Measurements from ENCODE around the gene TEX22.

The TEX22 gene

GRCh38 chr14:105398044-105398725 is at the start of gene TEX22:
Gene TEX22 (plus strand): TSS chr14:105398538. CDS start chr14:105399341, 803 bp downstream.
- H3K4me3 Mint-ChIP-seq, result peak within 1 kb of the TSS; percentile 91
- H3K9me3 Mint-ChIP-seq, result peaks cover 10% of the 10 kb centered on the region
- H3K27me3 Mint-ChIP-seq, result no peaks in the 10 kb centered on the region
- H3K27ac Mint-ChIP-seq, result peak within 1 kb of the TSS; percentile 94
- peaks cover 21% of the 10 kb centered on the region for H3K4me1 Mint-ChIP-seq
- peaks cover 12% of the 10 kb centered on the region for H3K36me3 Mint-ChIP-seq

GRCh38 chr14:105348945-105349699 is 49.2 kb upstream of the TEX22 start:
- Mint-ChIP-seq H3K36me3 (no peaks in the 10 kb centered on the region), H3K27ac (no peak overlapping the region), H3K27me3 (no peaks in the 10 kb centered on the region), H3K4me1 (peaks cover 3% of the 10 kb centered on the region), H3K4me3 (no peak overlapping the region), H3K9me3 (no peaks in the 10 kb centered on the region)

- no peak overlapping the region for H3K4me3 Mint-ChIP-seq
- H3K27me3 Mint-ChIP-seq, result no peaks in the 10 kb centered on the region
- H3K27ac Mint-ChIP-seq, result no peak overlapping the region
- no peaks in the 10 kb centered on the region for H3K9me3 Mint-ChIP-seq
- H3K4me1 Mint-ChIP-seq, result peaks cover 3% of the 10 kb centered on the region
- H3K36me3 Mint-ChIP-seq, result no peaks in the 10 kb centered on the region
Measured at GRCh38 chr14:105349992-105350391, 48.3 kb upstream of the TEX22 start.

- Mint-ChIP-seq H3K36me3 (no peaks in the 10 kb centered on the region), H3K27ac (peak overlapping the region; percentile 62), H3K27me3 (no peaks in the 10 kb centered on the region), H3K4me3 (no peak overlapping the region), H3K9me3 (no peaks in the 10 kb centered on the region), H3K4me1 (peaks cover 3% of the 10 kb centered on the region)
Measured at GRCh38 chr14:105350450-105351244, 47.7 kb upstream of the TEX22 start.

GRCh38 chr14:105351410-105351809 is 46.9 kb upstream of the TEX22 start:
- no peaks in the 10 kb centered on the region for H3K9me3 Mint-ChIP-seq
- H3K27ac Mint-ChIP-seq, result no peak overlapping the region
- H3K4me3 Mint-ChIP-seq, result no peak overlapping the region
- H3K27me3 Mint-ChIP-seq, result no peaks in the 10 kb centered on the region
- H3K36me3 Mint-ChIP-seq, result no peaks in the 10 kb centered on the region
- H3K4me1 Mint-ChIP-seq, result peaks cover 3% of the 10 kb centered on the region

GRCh38 chr14:105351920-105352851 is 46.2 kb upstream of the TEX22 start:
- Mint-ChIP-seq H3K27ac (peak overlapping the region; percentile 17), H3K4me1 (peaks cover 3% of the 10 kb centered on the region), H3K4me3 (no peak overlapping the region)

GRCh38 chr14:105353136-105353535 is 45.2 kb upstream of the TEX22 start:
- Mint-ChIP-seq H3K9me3 (no peaks in the 10 kb centered on the region), H3K27ac (no peak overlapping the region), H3K4me3 (no peak overlapping the region), H3K36me3 (no peaks in the 10 kb centered on the region), H3K4me1 (peaks cover 3% of the 10 kb centered on the region), H3K27me3 (no peaks in the 10 kb centered on the region)

More at GRCh38 chr14:105351920-105352851, 46.2 kb upstream of the TEX22 start:
- H3K9me3 Mint-ChIP-seq, result no peaks in the 10 kb centered on the region
- no peaks in the 10 kb centered on the region for H3K36me3 Mint-ChIP-seq
- H3K27me3 Mint-ChIP-seq, result no peaks in the 10 kb centered on the region

GRCh38 chr14:105354541-105354940 is 43.8 kb upstream of the TEX22 start:
- H3K4me3 Mint-ChIP-seq, result no peak overlapping the region
- H3K27me3 Mint-ChIP-seq, result no peaks in the 10 kb centered on the region
- peaks cover 3% of the 10 kb centered on the region for H3K4me1 Mint-ChIP-seq
- no peak overlapping the region for H3K27ac Mint-ChIP-seq
- no peaks in the 10 kb centered on the region for H3K36me3 Mint-ChIP-seq
- H3K9me3 Mint-ChIP-seq, result no peaks in the 10 kb centered on the region

- H3K27ac Mint-ChIP-seq, result no peak overlapping the region
- H3K4me3 Mint-ChIP-seq, result no peak overlapping the region
- no peaks in the 10 kb centered on the region for H3K9me3 Mint-ChIP-seq
Measured at GRCh38 chr14:105355049-105355575, 43.2 kb upstream of the TEX22 start.

GRCh38 chr14:105355850-105356604 is 42.3 kb upstream of the TEX22 start:
- Mint-ChIP-seq H3K36me3 (no peaks in the 10 kb centered on the region), H3K4me1 (peaks cover 3% of the 10 kb centered on the region), H3K4me3 (no peak overlapping the region), H3K27me3 (no peaks in the 10 kb centered on the region), H3K9me3 (no peaks in the 10 kb centered on the region), H3K27ac (no peak overlapping the region)

More at GRCh38 chr14:105355049-105355575, 43.2 kb upstream of the TEX22 start:
- Mint-ChIP-seq H3K36me3 (no peaks in the 10 kb centered on the region), H3K27me3 (no peaks in the 10 kb centered on the region), H3K4me1 (peaks cover 3% of the 10 kb centered on the region)

- Mint-ChIP-seq H3K27ac (no peak overlapping the region), H3K27me3 (no peaks in the 10 kb centered on the region), H3K9me3 (no peaks in the 10 kb centered on the region), H3K4me1 (peaks cover 3% of the 10 kb centered on the region), H3K4me3 (no peak overlapping the region), H3K36me3 (no peaks in the 10 kb centered on the region)
Measured at GRCh38 chr14:105356927-105357326, 41.4 kb upstream of the TEX22 start.

- H3K36me3 Mint-ChIP-seq, result no peaks in the 10 kb centered on the region
- no peaks in the 10 kb centered on the region for H3K4me1 Mint-ChIP-seq
- no peak overlapping the region for H3K4me3 Mint-ChIP-seq
- H3K27ac Mint-ChIP-seq, result no peak overlapping the region
- H3K27me3 Mint-ChIP-seq, result no peaks in the 10 kb centered on the region
- no peaks in the 10 kb centered on the region for H3K9me3 Mint-ChIP-seq
Measured at GRCh38 chr14:105357626-105358025, 40.7 kb upstream of the TEX22 start.

GRCh38 chr14:105358140-105358846 is 40.0 kb upstream of the TEX22 start:
- Mint-ChIP-seq H3K36me3 (no peaks in the 10 kb centered on the region), H3K9me3 (no peaks in the 10 kb centered on the region), H3K27ac (no peak overlapping the region), H3K4me1 (peaks cover 3% of the 10 kb centered on the region), H3K4me3 (no peak overlapping the region), H3K27me3 (no peaks in the 10 kb centered on the region)

GRCh38 chr14:105358943-105359342 is 39.4 kb upstream of the TEX22 start:
- H3K4me1 Mint-ChIP-seq, result peaks cover 10% of the 10 kb centered on the region
- no peaks in the 10 kb centered on the region for H3K27me3 Mint-ChIP-seq
- no peaks in the 10 kb centered on the region for H3K9me3 Mint-ChIP-seq
- no peaks in the 10 kb centered on the region for H3K36me3 Mint-ChIP-seq
- no peak overlapping the region for H3K4me3 Mint-ChIP-seq
- no peak overlapping the region for H3K27ac Mint-ChIP-seq
